GM23338 (cell line): ENCODE data around the gene SULF2.

Source experiments
- CTCF ChIP-seq, 2 experiments: fragments of 200-600 bp in 1 of 2; sonication (generic) in 1 of 2; conservative IDR thresholded peaks; 2 replicates each; pipeline versions ENCODE4 v1.5.1 to v1.6.1; 2016 to 2017; ENCODE audit warnings: antibody characterized with exemption in 2 of 2, low read depth in 2 of 2, mild to moderate bottlenecking in 2 of 2, moderate library complexity in 1 of 2
- EZH2 ChIP-seq: fragments of 200-600 bp; sonication (generic); IDR thresholded peaks from one replicate; pipeline ENCODE4 v1.8.0; 2017; ENCODE audit warnings: antibody characterized with exemption, mild to moderate bottlenecking, low read depth; ENCODE audit not compliant: unreplicated experiment
- EZH2phosphoT487 ChIP-seq: fragments of 200-600 bp; sonication (generic); IDR thresholded peaks from one replicate; pipeline ENCODE4 v1.8.1; 2018; ENCODE audit warnings: antibody characterized with exemption; ENCODE audit not compliant: unreplicated experiment
- JUNB ChIP-seq: IDR thresholded peaks from one replicate; pipeline ENCODE4 v1.6.1; 2016; ENCODE audit warnings: antibody characterized with exemption; ENCODE audit not compliant: unreplicated experiment
- NANOG ChIP-seq: IDR thresholded peaks from 2 replicates; pipeline ENCODE4 v1.6.1; 2016; ENCODE audit warnings: antibody characterized with exemption, borderline replicate concordance
- POLR2AphosphoS5 ChIP-seq: IDR thresholded peaks from 2 replicates; pipeline ENCODE4 v1.6.1; 2016; ENCODE audit warnings: antibody characterized with exemption, low read depth
- REST ChIP-seq: IDR thresholded peaks from one replicate; pipeline ENCODE4 v1.6.1; 2018; ENCODE audit warnings: antibody characterized with exemption; ENCODE audit not compliant: unreplicated experiment
- TF ChIP-seq, protein P1 (sequence below): IDR thresholded peaks from 2 replicates; pipeline ENCODE4 v1.6.1; 2016; ENCODE audit warnings: antibody characterized with exemption

GRCh38 chr20:47686545-47686944, 98.7 kb downstream of the SULF2 start:
- TF ChIP-seq, protein P1, sequence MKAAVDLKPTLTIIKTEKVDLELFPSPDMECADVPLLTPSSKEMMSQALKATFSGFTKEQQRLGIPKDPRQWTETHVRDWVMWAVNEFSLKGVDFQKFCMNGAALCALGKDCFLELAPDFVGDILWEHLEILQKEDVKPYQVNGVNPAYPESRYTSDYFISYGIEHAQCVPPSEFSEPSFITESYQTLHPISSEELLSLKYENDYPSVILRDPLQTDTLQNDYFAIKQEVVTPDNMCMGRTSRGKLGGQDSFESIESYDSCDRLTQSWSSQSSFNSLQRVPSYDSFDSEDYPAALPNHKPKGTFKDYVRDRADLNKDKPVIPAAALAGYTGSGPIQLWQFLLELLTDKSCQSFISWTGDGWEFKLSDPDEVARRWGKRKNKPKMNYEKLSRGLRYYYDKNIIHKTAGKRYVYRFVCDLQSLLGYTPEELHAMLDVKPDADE: no peak
- TF ChIP-seq CTCF (conservative IDR thresholded peaks at IDR 0.05; ENCODE audit: low read depth in 2 of 2) (no peak), EZH2 (no peak), EZH2phosphoT487 (no peak), POLR2AphosphoS5 (no peak), JUNB (no peak), REST (no peak), NANOG (no peak)
